HCT116 (cell line): ENCODE results near the gene ATRIP. TPM values are rescaled to one million over a fixed set of nuclear protein-coding genes. Genes with fewer than 3 reads are reported as not detected.

ENCODE experiments used
- ATAC-seq: fragments of 200-7000 bp; cut with Tn5 transposase; 2 replicates; pipeline ENCODE4 v1.9.1; 2020; ENCODE audit warnings: mild to moderate bottlenecking, moderate library complexity
- BruUV-seq: library from RNA; stranded (reverse); fragments of 400-500 nt; replicated peaks from 2 replicates; lab custom pipeline; 2021; lab: Mats Ljungman, UMichigan
- CTCF ChIA-PET: fragments of 300-600 bp; sonication (Branson Sonifier 250); formaldehyde crosslinking; loops from one replicate; lab custom pipeline; 2021; ENCODE audit warnings: antibody characterized with exemption; lab: Charles Lee
- POLR2A ChIA-PET: fragments of 300-600, 350-600 bp; sonication (Branson Sonifier 250); formaldehyde crosslinking; loops from one replicate; lab custom pipeline; 2021; ENCODE audit warnings: antibody characterized with exemption; lab: Charles Lee
- RAD21 ChIA-PET, 2 experiments: fragments of 300-600 bp; sonication (Branson Sonifier 250); formaldehyde crosslinking; loops; one replicate each; lab custom pipeline; 2023; ENCODE audit warnings: low total read pairs in 2 of 2; ENCODE audit not compliant: uncharacterized antibody in 2 of 2, unreplicated experiment in 2 of 2, low non-redundant PET in 1 of 2; lab: Charles Lee
- DNase-seq: peaks from one replicate; pipeline ENCODE4 v3.0.0-alpha.2; 2010; ENCODE audit warnings: low read depth, low spot score
- H2AFZ ChIP-seq: fragments of 200-600 bp; shearing (Covaris generic), sonication (generic); 2 replicates; pipeline ENCODE4 v1.6.1; 2017; ENCODE audit warnings: low read depth, mixed run types, mixed read lengths, antibody characterized with exemption, low read length; ENCODE audit not compliant: poor library complexity, severe bottlenecking
- H3K27ac ChIP-seq: 2 replicates; pipeline ENCODE4 v1.5.1; 2012; ENCODE audit warnings: low read depth, low read length
- H3K27me3 ChIP-seq: fragments of 200-600 bp; sonication (generic); 2 replicates; pipeline ENCODE4 v1.6.1; 2016; ENCODE audit warnings: mixed run types, low read length, mixed read lengths; ENCODE audit not compliant: insufficient read depth
- H3K36me3 ChIP-seq, 2 experiments: fragments of 200-500 bp in 1 of 2; fragments of 200-600 bp in 1 of 2; sonication (Bioruptor generic) in 1 of 2; sonication (generic) in 1 of 2; 2 replicates each; pipeline versions ENCODE4 v1.5.1 to v1.6.1; 2014 to 2016; ENCODE audit warnings: low read length in 2 of 2, inconsistent platforms in 1 of 2, mixed read lengths in 1 of 2, mixed run types in 1 of 2; ENCODE audit not compliant: insufficient read depth in 2 of 2, control insufficient read depth in 1 of 2
- H3K4me1 ChIP-seq, 2 experiments: fragments of 200-600 bp in 1 of 2; sonication (generic) in 1 of 2; 2 replicates each; pipeline versions ENCODE4 v1.5.1 to v1.6.1; 2012 to 2017; ENCODE audit warnings: low read length in 2 of 2, inconsistent platforms in 1 of 2, mild to moderate bottlenecking in 1 of 2, mixed read lengths in 1 of 2, mixed run types in 1 of 2, moderate library complexity in 1 of 2; ENCODE audit not compliant: insufficient read depth in 2 of 2, control insufficient read depth in 1 of 2
- H3K4me2 ChIP-seq: fragments of 200-600 bp; sonication (generic); 2 replicates; pipeline ENCODE4 v1.6.1; 2017; ENCODE audit warnings: mixed run types, low read length, mixed read lengths
- H3K4me3 ChIP-seq, 2 experiments: fragments of 200-600 bp in 1 of 2; sonication (generic) in 1 of 2; replicated peaks in 1 of 2; 2 replicates each; pipeline ENCODE4 v1.5.1; 2011 to 2016; ENCODE audit warnings: low read length in 2 of 2, control low read depth in 1 of 2, low read depth in 1 of 2, mild to moderate bottlenecking in 1 of 2, mixed read lengths in 1 of 2, mixed run types in 1 of 2
- H3K79me2 ChIP-seq: fragments of 200-600 bp; sonication (generic); 2 replicates; pipeline ENCODE4 v1.6.1; 2017; ENCODE audit warnings: mild to moderate bottlenecking, mixed run types, low read length, moderate library complexity, mixed read lengths; ENCODE audit not compliant: insufficient read depth
- H3K9ac ChIP-seq: fragments of 200-600 bp; sonication (generic); 2 replicates; pipeline ENCODE4 v1.6.1; 2016; ENCODE audit warnings: low read length, mixed read lengths
- H3K9me2 ChIP-seq: fragments of 200-600 bp; sonication (generic), shearing (Covaris generic); 2 replicates; pipeline ENCODE4 v1.6.1; 2017; ENCODE audit warnings: mixed run types, mild to moderate bottlenecking, moderate library complexity; ENCODE audit not compliant: insufficient read depth
- H3K9me3 ChIP-seq, 2 experiments: fragments of 200-500 bp in 1 of 2; fragments of 200-600 bp in 1 of 2; sonication (Bioruptor generic) in 1 of 2; sonication (generic) in 1 of 2; 2 replicates each; pipeline ENCODE4 v1.6.1; 2014 to 2017; ENCODE audit warnings: low read length in 2 of 2, mixed read lengths in 2 of 2, inconsistent platforms in 1 of 2, low read depth in 1 of 2, mild to moderate bottlenecking in 1 of 2, mixed run types in 1 of 2, moderate library complexity in 1 of 2; ENCODE audit not compliant: control insufficient read depth in 1 of 2, insufficient read depth in 1 of 2
- H4K20me1 ChIP-seq: fragments of 200-600 bp; sonication (generic), shearing (Covaris generic); 2 replicates; pipeline ENCODE4 v1.6.1; 2017; ENCODE audit warnings: mixed run types, mild to moderate bottlenecking, moderate library complexity; ENCODE audit not compliant: insufficient read depth
- CTCF ChIP-seq, 3 experiments: fragments of 200-600 bp in 1 of 3; sonication (generic) in 1 of 3; IDR thresholded peaks in 2 of 3; conservative IDR thresholded peaks in 1 of 3; 2 replicates each; pipeline ENCODE4 v1.5.1; 2012 to 2017; ENCODE audit warnings: low read depth in 2 of 3, low read length in 2 of 3, antibody characterized with exemption in 1 of 3, borderline replicate concordance in 1 of 3, control low read depth in 1 of 3, mild to moderate bottlenecking in 1 of 3, mixed read lengths in 1 of 3, mixed run types in 1 of 3, moderate library complexity in 1 of 3; ENCODE audit not compliant: insufficient read depth in 1 of 3
- EGR1 ChIP-seq: IDR thresholded peaks from 2 replicates; pipeline ENCODE4 v1.6.1; 2012; ENCODE audit warnings: low read depth
- EZH2 ChIP-seq: fragments of 200-600 bp; sonication (generic); IDR thresholded peaks from 2 replicates; pipeline ENCODE4 v1.6.1; 2017; ENCODE audit warnings: antibody characterized with exemption, mixed run types
- FOSL1 ChIP-seq: IDR thresholded peaks from 2 replicates; pipeline ENCODE4 v1.6.1; 2012; ENCODE audit warnings: low read depth
- JUND ChIP-seq: IDR thresholded peaks from 2 replicates; pipeline ENCODE4 v1.6.1; 2012
- MAX ChIP-seq: IDR thresholded peaks from 2 replicates; pipeline ENCODE4 v1.6.1; 2012
- POLR2A ChIP-seq: IDR thresholded peaks from 2 replicates; pipeline ENCODE4 v1.7.0; 2011; ENCODE audit warnings: borderline replicate concordance; ENCODE audit not compliant: insufficient read depth, insufficient read length; ENCODE audit errors: extremely low read depth
- POLR2AphosphoS5 ChIP-seq: IDR thresholded peaks from 2 replicates; pipeline ENCODE4 v1.6.1; 2011; ENCODE audit warnings: mild to moderate bottlenecking, low read depth, low read length, moderate library complexity
- RAD21 ChIP-seq: IDR thresholded peaks from 2 replicates; pipeline ENCODE4 v1.6.1; 2012; ENCODE audit warnings: low read depth, mild to moderate bottlenecking
- SIN3A ChIP-seq: IDR thresholded peaks from 2 replicates; pipeline ENCODE4 v1.6.1; 2012; ENCODE audit warnings: low read depth
- SP1 ChIP-seq: IDR thresholded peaks from 2 replicates; pipeline ENCODE4 v1.6.1; 2012; ENCODE audit warnings: low read depth
- SRF ChIP-seq: IDR thresholded peaks from 2 replicates; pipeline ENCODE4 v1.6.1; 2012; ENCODE audit warnings: low read depth
- TCF7L2 ChIP-seq: IDR thresholded peaks from 2 replicates; pipeline ENCODE4 v1.7.0; 2011; ENCODE audit warnings: borderline replicate concordance, inconsistent platforms; ENCODE audit not compliant: insufficient read depth, insufficient read length; ENCODE audit errors: extremely low read depth
- intact Hi-C: fragments of 100-400 bp; cut with micrococcal nuclease; formaldehyde crosslinking; loops from 2 replicates; pipeline ENCODE4 v1.10.0; 2022
- total RNA-seq: library from RNA; stranded (reverse); gene quantifications from one replicate; pipeline ENCODE4 v1.2.1, GENCODE V29; 2021; ENCODE audit not compliant: unreplicated experiment

The ATRIP gene
- total RNA-seq, 1 experiment from 2014 or later = 15.6 TPM

- TF ChIP-seq TCF7L2 = no peak
- TF ChIP-seq, all 23 proteins: peak for 0
These were observed 43.6 kb upstream of the ATRIP start (continued) for GRCh38 chr3:48402907-48403306.

GRCh38 chr3:48403533-48404439, 42.8 kb upstream of the ATRIP start:
- Histone ChIP-seq H3K9me3 (no peaks in the 10 kb centered on the region), H3K27ac (no peak overlapping the region), H4K20me1 (no peaks in the 10 kb centered on the region), H3K9ac (no peak overlapping the region), H3K4me1 (peaks cover 14 to 39% of the 10 kb centered on the region in 2 experiments), H3K27me3 (no peaks in the 10 kb centered on the region), H3K9me2 (no peaks in the 10 kb centered on the region), H3K4me3 (no peak overlapping the region), H3K79me2 (no peaks in the 10 kb centered on the region), H3K36me3 (peaks cover 0 to 2% of the 10 kb centered on the region in 2 experiments; a peak in 2 of 4 replicates), H3K4me2 (no peak overlapping the region), H2AFZ (no peak overlapping the region)
- no peak for DNase-seq
- ATAC-seq = no peak
- POLR2A ChIA-PET = interaction anchor here (0.6 kb wide), 1 partner anchor 605 kb away, joined by 3 read pairs; no protein-coding TSS in a partner anchor
- BruUV-seq = no TSS peak
- RAD21 ChIA-PET = interaction anchor here in 1 of 2 experiments (1.4 kb wide), 1 partner anchor 32 kb away, joined by 3 read pairs; no protein-coding TSS in a partner anchor
- no peak for TF ChIP-seq POLR2AphosphoS5
- TF ChIP-seq CTCF (IDR thresholded peaks at IDR 0.05 in 2 of 3, conservative IDR thresholded peaks at IDR 0.05 in 1 of 3; ENCODE audit: borderline replicate concordance in 1 of 3, insufficient read depth in 1 of 3, low read depth in 2 of 3, low read length in 2 of 3) = no peak
- no peak for TF ChIP-seq JUND
- no peak for TF ChIP-seq RAD21
- no peak for TF ChIP-seq SIN3A
- TF ChIP-seq FOSL1 = no peak
- no peak for TF ChIP-seq POLR2A
- TF ChIP-seq MAX = no peak
- TF ChIP-seq EZH2 = no peak
- no peak for TF ChIP-seq SRF
- no peak for TF ChIP-seq SP1
- no peak for TF ChIP-seq EGR1
- intact Hi-C loops = no loop called here
- CTCF ChIA-PET = interaction anchor here (8.0 kb wide), 1 partner anchor 31 kb away, joined by 386 read pairs; no protein-coding TSS in a partner anchor
